ENCODE data around the gene PEX11B. TPM values are rescaled to one million over a fixed set of nuclear protein-coding genes. Genes with fewer than 3 reads are reported as not detected.

PEX11B gene
- total RNA-seq, 1 experiment from 2014 or later, result 13.7 TPM

DNA sequence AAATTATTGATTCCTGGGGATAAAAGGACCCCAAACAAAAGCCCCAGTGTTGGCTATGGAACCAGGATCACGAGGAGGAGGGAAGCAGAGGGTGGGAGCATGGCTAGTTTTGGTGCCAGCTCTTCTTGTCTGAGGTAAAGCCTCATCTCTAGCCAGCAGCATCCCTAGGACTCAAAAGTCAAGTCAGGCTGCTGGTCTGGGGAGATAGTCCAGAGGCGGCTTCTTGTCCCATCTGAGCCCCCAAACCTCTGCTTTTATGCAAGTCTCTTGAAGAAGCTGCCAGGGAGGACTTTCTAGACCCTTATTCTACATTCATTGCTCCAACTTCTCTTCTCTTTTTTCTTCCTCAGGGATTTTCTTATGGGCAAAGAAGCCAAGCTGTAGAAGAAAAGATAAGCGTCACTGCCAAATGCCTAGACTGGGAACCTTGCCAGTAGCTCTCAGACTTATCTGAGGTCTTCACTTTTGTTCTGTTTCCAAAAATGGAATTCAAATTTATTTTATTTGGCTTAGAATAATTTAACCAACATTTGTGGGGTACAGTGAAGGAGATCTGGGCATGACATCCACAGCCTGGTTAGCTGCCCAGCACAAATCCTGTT lies 25.9 kb downstream of the PEX11B start:
- Histone ChIP-seq H3T11ph (ENCODE audit: low read length) (no peak overlapping the region), H2BK5ac (ENCODE audit: insufficient read length, low read length) (no peak overlapping the region), H2BK15ac (ENCODE audit: low read depth, low read length) (no peak overlapping the region), H3K27me3 (ENCODE audit: insufficient read depth, low read length) (no peaks in the 10 kb centered on the region), H4K91ac (ENCODE audit: insufficient read length, low read depth, low read length) (no peak overlapping the region), H3K4me2 (ENCODE audit: insufficient read depth, insufficient read length, low read length) (peak overlapping the region; percentile 41), H3K79me2 (ENCODE audit: insufficient read depth, low read length) (no peaks in the 10 kb centered on the region), H3K56ac (ENCODE audit: insufficient read length, low read depth, low read length) (no peak overlapping the region), H4K5ac (ENCODE audit: insufficient read length, low read depth, low read length) (no peak overlapping the region), H3K9ac (ENCODE audit: extremely low read depth, insufficient read length, low read length) (no peak overlapping the region), H2BK12ac (ENCODE audit: insufficient read length, low read depth, low read length) (no peak overlapping the region), H3K4ac (ENCODE audit: low read depth, low read length) (no peak overlapping the region), H3K23me2 (ENCODE audit: insufficient read length, low read depth, low read length, poor library complexity, severe bottlenecking) (peaks cover 4% of the 10 kb centered on the region), H3K4me1 (ENCODE audit: insufficient read depth, low read length) (no peaks in the 10 kb centered on the region), H3K9me3 (ENCODE audit: control insufficient read depth, low read depth, low read length) (no peaks in the 10 kb centered on the region), H3K18ac (ENCODE audit: insufficient read length, low read depth, low read length) (no peak overlapping the region), H3K14ac (ENCODE audit: insufficient read depth, low read length) (no peak overlapping the region), H3K27ac (ENCODE audit: insufficient read length, low read depth, low read length) (no peak overlapping the region), H4K8ac (replicated peaks; ENCODE audit: insufficient read length, low read depth, low read length) (no peak overlapping the region), H2BK20ac (ENCODE audit: low read depth, low read length, poor library complexity, severe bottlenecking) (no peak overlapping the region), H3K79me1 (ENCODE audit: insufficient read depth, low read depth, low read length, poor library complexity, severe bottlenecking) (no peaks in the 10 kb centered on the region), H4K20me1 (ENCODE audit: control insufficient read depth, insufficient read depth, insufficient read length) (no peaks in the 10 kb centered on the region), H2BK120ac (ENCODE audit: low read depth, low read length, poor library complexity, severe bottlenecking) (no peak overlapping the region), H2AFZ (ENCODE audit: low read length) (peak overlapping the region; percentile 95), H3K23ac (ENCODE audit: insufficient read length, low read depth, low read length) (no peak overlapping the region), H2AK5ac (ENCODE audit: insufficient read length, low read length) (no peak overlapping the region)
- Mint-ChIP-seq H3K27me3 (ENCODE audit: low read depth) (peaks cover 18% of the 10 kb centered on the region), H3K4me1 (peaks cover 10 to 14% of the 10 kb centered on the region in 2 experiments), H3K4me3 (peak overlapping the region; percentile 39 to 73), H3K36me3 (ENCODE audit: insufficient read depth in 1 of 3, low read depth in 3 of 3) (no peaks in the 10 kb centered on the region), H3K27ac (peak overlapping the region; percentile 33 to 95 (median 46); a peak in 3 of 7 replicates), H3K9me3 (no peaks in the 10 kb centered on the region)
- DNase-seq, result no peak
- TF ChIP-seq CTCF (conservative IDR thresholded peaks at IDR 0.05), result no peak
- no CpG with 5 or more reads among the region's 3 CpGs for WGBS (ENCODE audit: extremely low coverage, insufficient read length, low lambda C conversion rate)

All from H9 (cell line).